GM19372 (cell line): ENCODE measurements around the gene DKK1.
"Not testable (repeated sequence)": the region's sequence is repeated elsewhere in the genome, so short reads cannot be mapped to it uniquely, and the experiment has no call there.

Source experiments
- ATAC-seq: cut with Tn5 transposase; IDR thresholded peaks from one replicate; pipeline ENCODE4 v1.9.1; 2021; ENCODE audit warnings: mild to moderate bottlenecking, low read depth, moderate library complexity; ENCODE audit not compliant: unreplicated experiment

The DKK1 gene

DNA sequence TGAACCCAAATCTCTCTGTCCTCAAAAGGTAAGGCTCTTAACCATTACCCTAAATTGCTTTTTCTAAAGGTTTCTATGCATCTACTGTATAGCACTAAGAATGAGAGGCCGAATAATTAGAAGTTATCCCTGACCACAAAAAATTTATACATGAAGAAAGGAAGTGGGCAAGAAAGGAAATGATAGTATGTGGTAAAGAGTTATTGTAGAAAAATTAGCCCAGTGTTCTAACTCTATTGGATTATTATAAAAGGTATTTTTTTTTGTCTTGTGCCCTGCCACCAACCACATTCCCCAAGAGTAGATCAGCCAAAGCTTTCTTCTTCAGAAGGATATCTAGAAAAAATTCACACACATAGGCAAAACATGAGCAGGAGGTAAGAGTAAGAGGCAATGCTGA, 45.4 kb downstream of the DKK1 start:
- ATAC-seq = no peak

DNA sequence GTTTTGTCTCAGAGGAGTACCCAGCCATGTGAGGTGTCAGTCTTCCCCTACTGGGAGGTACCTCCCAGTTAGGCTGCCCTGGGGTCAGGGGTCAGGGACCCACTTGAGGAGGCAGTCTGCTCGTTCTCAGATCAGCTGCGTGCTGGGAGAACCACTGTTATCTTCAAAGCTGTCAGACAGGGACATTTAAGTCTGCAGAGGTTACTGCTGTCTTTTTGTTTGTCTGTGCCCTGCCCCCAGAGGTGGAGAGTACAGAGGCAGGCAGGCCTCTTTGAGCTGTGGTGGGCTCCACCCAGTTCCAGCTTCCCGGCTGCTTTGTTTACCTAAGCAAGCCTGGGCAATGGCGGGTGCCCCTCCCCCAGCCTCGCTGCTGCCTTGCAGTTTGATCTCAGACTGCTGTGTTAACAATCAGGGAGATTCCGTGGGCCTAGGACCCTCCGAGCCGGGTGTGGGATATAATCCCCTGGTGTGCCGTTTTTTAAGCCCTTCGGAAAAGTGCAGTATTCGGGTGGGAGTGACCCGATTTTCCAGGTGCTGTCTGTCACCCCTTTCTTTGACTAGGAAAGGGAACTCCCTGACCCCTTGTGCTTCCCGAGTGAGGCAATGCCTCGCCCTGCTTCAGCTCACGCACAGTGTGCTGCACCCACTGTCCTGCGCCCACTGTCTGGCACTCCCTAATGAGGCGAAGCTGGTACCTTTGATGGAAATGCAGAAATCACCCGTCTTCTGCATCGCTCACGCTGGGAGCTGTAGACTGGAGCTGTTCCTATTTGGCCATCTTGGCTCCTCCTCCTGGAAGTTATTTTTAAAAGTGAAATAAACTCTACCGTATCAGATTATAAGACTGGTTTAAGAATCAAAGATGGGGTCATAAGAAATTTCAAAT, 51.7 kb downstream of the DKK1 start:
- not testable (repeated sequence) for ATAC-seq
